ENCODE measurements around the gene WDR37.

Gene WDR37

DNA sequence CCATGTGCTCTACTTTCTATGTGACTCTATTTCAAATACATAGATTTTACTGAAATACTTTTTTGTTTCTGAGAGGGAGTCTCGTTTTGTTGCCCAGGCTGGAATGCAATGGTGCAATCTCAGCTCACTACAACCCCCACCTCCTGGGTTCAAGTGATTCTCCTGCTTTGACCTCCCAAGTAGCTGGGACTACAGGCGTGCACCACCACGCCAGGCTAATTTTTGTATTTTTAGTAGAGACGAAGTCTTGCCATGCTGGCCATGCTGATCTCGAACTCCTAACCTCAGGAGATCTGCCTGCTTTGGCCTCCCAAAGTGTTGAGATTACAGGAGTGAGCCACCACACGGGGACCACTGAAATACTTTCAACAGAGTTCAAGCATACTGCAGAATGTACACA lies 10.8 kb upstream of the WDR37 start:
- TF ChIP-seq ZNF660 (tag by site-specific recombination; IDR thresholded peaks at IDR 0.05) (no peak), ZNF830 (tag by site-specific recombination; IDR thresholded peaks at IDR 0.05; ENCODE audit: low read depth) (no peak), ZNF510 (tag by site-specific recombination; IDR thresholded peaks at IDR 0.05; ENCODE audit: insufficient replicate concordance) (no peak), ZFP3 (tag by site-specific recombination; IDR thresholded peaks at IDR 0.05; ENCODE audit: low read depth) (no peak), MZF1 (tag by site-specific recombination; IDR thresholded peaks at IDR 0.05; ENCODE audit: borderline replicate concordance) (no peak), ZNF350 (tag by site-specific recombination; IDR thresholded peaks at IDR 0.05) (no peak), ZNF138 (tag by site-specific recombination; IDR thresholded peaks at IDR 0.05; ENCODE audit: borderline replicate concordance) (no peak), KLF8 (tag by site-specific recombination; IDR thresholded peaks at IDR 0.05) (no peak)
- Histone ChIP-seq H3K4me1 (ENCODE audit: control insufficient read depth, insufficient read depth, low read length) (no peaks in the 10 kb centered on the region), H3K4me3 (ENCODE audit: low read depth, low read length) (no peak overlapping the region), H3K9me3 (ENCODE audit: control insufficient read depth, insufficient read depth, low read depth, low read length) (no peaks in the 10 kb centered on the region), H3K27ac (ENCODE audit: extremely low read depth, low read depth, low read length) (no peak overlapping the region), H3K36me3 (ENCODE audit: control insufficient read depth in 2 of 2, insufficient read depth in 1 of 2, low read length in 2 of 2) (peaks cover 30 to 31% of the 10 kb centered on the region in 2 experiments)
- POLR2A ChIA-PET, result interaction anchor here (0.6 kb wide), 1 partner anchor 55 kb away, joined by 6 read pairs; no protein-coding TSS in a partner anchor
- CTCF ChIA-PET, result no interaction called here

DNA sequence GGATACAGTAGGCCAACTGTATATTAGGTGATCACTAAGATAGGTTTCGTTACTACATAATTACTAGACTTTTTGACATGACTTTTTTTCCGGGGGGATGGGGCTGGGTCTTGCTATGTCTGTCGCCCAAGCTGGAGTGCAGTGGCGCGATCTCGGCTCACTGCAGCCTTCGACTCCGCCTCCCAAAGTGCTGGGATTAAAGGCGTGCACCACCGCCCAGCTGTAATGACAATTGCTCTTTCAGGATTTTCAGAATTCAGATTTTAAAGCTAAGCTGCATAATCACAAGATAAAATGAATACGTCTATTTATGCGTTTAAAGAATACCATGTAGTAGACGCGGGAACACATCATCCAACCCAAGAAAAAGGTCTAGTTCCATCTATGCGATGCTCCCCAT lies 8.2 kb upstream of the WDR37 start:
- Histone ChIP-seq H3K4me3 (ENCODE audit: low read depth, low read length) (peak overlapping the region; percentile 65), H3K4me1 (ENCODE audit: control insufficient read depth, insufficient read depth, low read length) (0 out of 2 replicates have a peak, but pooled peaks cover 4% of the 10 kb centered on the region), H3K36me3 (ENCODE audit: control insufficient read depth in 2 of 2, insufficient read depth in 1 of 2, low read length in 2 of 2) (peaks cover 6 to 28% of the 10 kb centered on the region in 2 experiments), H3K9me3 (ENCODE audit: control insufficient read depth, insufficient read depth, low read depth, low read length) (no peaks in the 10 kb centered on the region), H3K27ac (ENCODE audit: extremely low read depth, low read depth, low read length) (peak overlapping the region; percentile 97)
- POLR2A ChIA-PET, result interaction anchor here (0.6 to 1.6 kb wide), 7 partner anchors 10 to 1064 kb away, joined by 3 to 6 read pairs (median 4); partner anchors contain the start of gene IDI2
- TF ChIP-seq ZNF521 (tag by site-specific recombination; IDR thresholded peaks at IDR 0.05) (no peak), ZBTB17 (tag by site-specific recombination; IDR thresholded peaks at IDR 0.05) (0 out of 2 replicates have a peak, but pooled peaks have one; percentile 17), ZBTB10 (tag by site-specific recombination; IDR thresholded peaks at IDR 0.05) (no peak), RBAK (tag by site-specific recombination; IDR thresholded peaks at IDR 0.05) (no peak), ZNF785 (tag by site-specific recombination; IDR thresholded peaks at IDR 0.05) (no peak)
- TF ChIP-seq, protein P1, sequence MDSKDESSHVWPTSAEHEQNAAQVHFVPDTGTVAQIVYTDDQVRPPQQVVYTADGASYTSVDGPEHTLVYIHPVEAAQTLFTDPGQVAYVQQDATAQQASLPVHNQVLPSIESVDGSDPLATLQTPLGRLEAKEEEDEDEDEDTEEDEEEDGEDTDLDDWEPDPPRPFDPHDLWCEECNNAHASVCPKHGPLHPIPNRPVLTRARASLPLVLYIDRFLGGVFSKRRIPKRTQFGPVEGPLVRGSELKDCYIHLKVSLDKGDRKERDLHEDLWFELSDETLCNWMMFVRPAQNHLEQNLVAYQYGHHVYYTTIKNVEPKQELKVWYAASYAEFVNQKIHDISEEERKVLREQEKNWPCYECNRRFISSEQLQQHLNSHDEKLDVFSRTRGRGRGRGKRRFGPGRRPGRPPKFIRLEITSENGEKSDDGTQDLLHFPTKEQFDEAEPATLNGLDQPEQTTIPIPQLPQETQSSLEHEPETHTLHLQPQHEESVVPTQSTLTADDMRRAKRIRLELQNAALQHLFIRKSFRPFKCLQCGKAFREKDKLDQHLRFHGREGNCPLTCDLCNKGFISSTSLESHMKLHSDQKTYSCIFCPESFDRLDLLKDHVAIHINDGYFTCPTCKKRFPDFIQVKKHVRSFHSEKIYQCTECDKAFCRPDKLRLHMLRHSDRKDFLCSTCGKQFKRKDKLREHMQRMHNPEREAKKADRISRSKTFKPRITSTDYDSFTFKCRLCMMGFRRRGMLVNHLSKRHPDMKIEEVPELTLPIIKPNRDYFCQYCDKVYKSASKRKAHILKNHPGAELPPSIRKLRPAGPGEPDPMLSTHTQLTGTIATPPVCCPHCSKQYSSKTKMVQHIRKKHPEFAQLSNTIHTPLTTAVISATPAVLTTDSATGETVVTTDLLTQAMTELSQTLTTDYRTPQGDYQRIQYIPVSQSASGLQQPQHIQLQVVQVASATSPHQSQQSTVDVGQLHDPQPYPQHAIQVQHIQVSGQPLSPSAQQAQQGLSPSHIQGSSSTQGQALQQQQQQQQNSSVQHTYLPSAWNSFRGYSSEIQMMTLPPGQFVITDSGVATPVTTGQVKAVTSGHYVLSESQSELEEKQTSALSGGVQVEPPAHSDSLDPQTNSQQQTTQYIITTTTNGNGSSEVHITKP (tag by site-specific recombination; IDR thresholded peaks at IDR 0.05), result 0 out of 2 replicates have a peak, but pooled peaks have one; percentile 13
- CTCF ChIA-PET, result no interaction called here

- CTCF ChIA-PET, result no interaction called here
- H3K27ac ChIP-seq (ENCODE audit: extremely low read depth, low read depth, low read length), result peak overlapping the region; percentile 97
- no peak for TF ChIP-seq ZNF19 (tag by site-specific recombination; IDR thresholded peaks at IDR 0.05; ENCODE audit: low read depth)
- TF ChIP-seq, protein P2, sequence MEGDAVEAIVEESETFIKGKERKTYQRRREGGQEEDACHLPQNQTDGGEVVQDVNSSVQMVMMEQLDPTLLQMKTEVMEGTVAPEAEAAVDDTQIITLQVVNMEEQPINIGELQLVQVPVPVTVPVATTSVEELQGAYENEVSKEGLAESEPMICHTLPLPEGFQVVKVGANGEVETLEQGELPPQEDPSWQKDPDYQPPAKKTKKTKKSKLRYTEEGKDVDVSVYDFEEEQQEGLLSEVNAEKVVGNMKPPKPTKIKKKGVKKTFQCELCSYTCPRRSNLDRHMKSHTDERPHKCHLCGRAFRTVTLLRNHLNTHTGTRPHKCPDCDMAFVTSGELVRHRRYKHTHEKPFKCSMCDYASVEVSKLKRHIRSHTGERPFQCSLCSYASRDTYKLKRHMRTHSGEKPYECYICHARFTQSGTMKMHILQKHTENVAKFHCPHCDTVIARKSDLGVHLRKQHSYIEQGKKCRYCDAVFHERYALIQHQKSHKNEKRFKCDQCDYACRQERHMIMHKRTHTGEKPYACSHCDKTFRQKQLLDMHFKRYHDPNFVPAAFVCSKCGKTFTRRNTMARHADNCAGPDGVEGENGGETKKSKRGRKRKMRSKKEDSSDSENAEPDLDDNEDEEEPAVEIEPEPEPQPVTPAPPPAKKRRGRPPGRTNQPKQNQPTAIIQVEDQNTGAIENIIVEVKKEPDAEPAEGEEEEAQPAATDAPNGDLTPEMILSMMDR (tag by site-specific recombination; IDR thresholded peaks at IDR 0.05), result 0 out of 2 replicates have a peak, but pooled peaks have one; percentile 32
- peak; percentile 30; the same call in 1 of the 2 replicates for TF ChIP-seq ZNF660 (tag by site-specific recombination; IDR thresholded peaks at IDR 0.05)
- TF ChIP-seq ZBTB21 (tag by site-specific recombination; IDR thresholded peaks at IDR 0.05), result peak; percentile 66; the same call in 1 of the 2 replicates
- no peak for TF ChIP-seq ZNF239 (tag by site-specific recombination; IDR thresholded peaks at IDR 0.05)
- TF ChIP-seq TSHZ1 (tag by site-specific recombination; IDR thresholded peaks at IDR 0.05; ENCODE audit: borderline replicate concordance), result 0 out of 2 replicates have a peak, but pooled peaks have one; percentile 6
These were observed 7.8 kb upstream of the WDR37 start for GRCh38 chr10:1048349-1048731.

More at GRCh38 chr10:1048349-1048731, 7.8 kb upstream of the WDR37 start:
- 0 out of 2 replicates have a peak, but pooled peaks cover 4% of the 10 kb centered on the region for H3K4me1 ChIP-seq (ENCODE audit: control insufficient read depth, insufficient read depth, low read length)
- H3K36me3 ChIP-seq (ENCODE audit: control insufficient read depth in 2 of 2, insufficient read depth in 1 of 2, low read length in 2 of 2), result peaks cover 2 to 28% of the 10 kb centered on the region in 2 experiments
- POLR2A ChIA-PET, result interaction anchor here (0.6 to 1.7 kb wide), 14 partner anchors 10 to 1064 kb away, joined by 3 to 8 read pairs (median 4); partner anchors contain the start of genes GTPBP4, IDI2 and LARP4B
- H3K4me3 ChIP-seq (ENCODE audit: low read depth, low read length), result peak overlapping the region; percentile 65
- no peaks in the 10 kb centered on the region for H3K9me3 ChIP-seq (ENCODE audit: control insufficient read depth, insufficient read depth, low read depth, low read length)

Data from HEK293 (cell line).